HG03457 (cell line): Measurements from ENCODE around the gene TAS1R1.

Experiments
- ATAC-seq: cut with Tn5 transposase; IDR thresholded peaks from one replicate; pipeline ENCODE4 v1.9.1; 2021; ENCODE audit warnings: moderate number of reproducible peaks; ENCODE audit not compliant: unreplicated experiment

Gene TAS1R1

DNA sequence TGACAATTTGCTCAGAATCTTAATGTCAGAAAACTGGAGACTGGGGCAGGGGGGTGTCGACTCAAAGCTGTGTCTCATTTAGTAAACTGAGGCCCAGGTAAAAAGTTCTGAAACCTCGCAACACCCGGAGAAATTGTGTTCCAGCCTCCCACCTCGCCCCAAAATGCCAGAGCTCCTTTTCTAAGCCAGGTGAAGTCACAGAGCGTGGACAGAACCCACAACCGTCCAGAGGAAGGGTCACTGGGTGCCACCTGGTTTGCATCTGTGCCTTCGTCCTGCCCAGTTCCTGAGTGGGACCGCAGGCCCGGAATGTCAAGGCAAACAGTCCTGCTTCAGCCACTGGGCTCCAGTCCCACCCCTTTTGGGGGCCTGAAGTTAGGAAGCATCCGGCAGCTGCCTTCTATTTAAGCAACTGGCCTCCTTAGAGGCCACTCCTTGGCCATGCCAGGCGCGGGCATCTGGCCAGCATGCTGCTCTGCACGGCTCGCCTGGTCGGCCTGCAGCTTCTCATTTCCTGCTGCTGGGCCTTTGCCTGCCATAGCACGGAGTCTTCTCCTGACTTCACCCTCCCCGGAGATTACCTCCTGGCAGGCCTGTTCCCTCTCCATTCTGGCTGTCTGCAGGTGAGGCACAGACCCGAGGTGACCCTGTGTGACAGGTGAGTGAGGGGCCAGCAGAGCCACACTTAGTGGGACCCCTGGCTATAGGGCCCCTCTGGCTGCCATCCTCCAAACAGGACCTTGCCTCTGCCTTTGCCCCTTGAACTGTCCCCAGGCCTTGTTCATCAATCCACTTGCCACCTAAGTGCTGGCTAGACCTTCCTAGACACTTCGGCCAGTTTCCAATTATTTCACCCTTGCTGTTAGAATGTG lies at the start of gene TAS1R1:
TAS1R1 (plus strand) TSS at position 401 of the 872 bp plus-strand sequence; CDS start at position 468, 67 bp downstream.
- ATAC-seq = no peak

DNA sequence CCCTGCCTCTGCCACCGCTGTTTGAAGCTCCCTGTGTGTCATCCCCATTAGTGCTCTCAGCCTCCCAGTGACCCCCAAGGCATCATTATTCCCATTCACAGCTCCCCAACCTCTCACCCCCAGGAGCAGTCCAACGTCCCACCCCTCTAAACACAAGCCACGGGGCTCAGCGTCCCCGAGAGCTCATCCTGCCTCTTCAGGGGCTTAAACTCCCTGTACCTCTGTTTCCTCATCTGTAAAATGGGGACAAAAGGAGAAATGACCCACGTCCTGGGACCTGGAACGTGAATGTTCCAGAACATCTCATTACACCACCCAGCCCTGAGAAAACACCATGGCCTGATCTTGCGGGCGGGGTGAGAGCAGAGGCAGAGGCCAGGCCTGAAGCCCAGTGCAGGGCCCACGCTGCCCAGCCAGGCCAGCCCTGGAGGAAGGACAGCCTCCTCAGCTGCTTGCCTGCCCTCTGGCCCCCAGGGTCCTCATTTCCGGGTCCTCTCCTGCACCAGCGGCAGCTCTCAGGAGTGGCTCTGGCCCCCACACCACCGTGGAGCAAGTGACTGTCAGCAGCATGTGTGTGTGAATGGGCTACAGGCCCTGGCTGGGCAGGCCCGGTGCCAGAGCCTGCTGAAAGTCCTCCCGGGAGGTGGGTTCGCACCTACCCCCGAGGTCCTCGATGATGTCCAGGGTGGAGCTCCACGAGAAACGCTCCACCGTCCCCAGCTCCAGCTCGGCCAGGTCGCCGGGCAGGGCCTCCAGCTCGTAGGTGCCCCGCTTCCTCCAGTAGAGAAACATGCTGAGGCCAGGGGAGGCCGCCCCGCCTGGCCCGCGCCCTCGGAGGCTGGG lies 49.5 kb upstream of the TAS1R1 start:
- ATAC-seq = no peak

DNA sequence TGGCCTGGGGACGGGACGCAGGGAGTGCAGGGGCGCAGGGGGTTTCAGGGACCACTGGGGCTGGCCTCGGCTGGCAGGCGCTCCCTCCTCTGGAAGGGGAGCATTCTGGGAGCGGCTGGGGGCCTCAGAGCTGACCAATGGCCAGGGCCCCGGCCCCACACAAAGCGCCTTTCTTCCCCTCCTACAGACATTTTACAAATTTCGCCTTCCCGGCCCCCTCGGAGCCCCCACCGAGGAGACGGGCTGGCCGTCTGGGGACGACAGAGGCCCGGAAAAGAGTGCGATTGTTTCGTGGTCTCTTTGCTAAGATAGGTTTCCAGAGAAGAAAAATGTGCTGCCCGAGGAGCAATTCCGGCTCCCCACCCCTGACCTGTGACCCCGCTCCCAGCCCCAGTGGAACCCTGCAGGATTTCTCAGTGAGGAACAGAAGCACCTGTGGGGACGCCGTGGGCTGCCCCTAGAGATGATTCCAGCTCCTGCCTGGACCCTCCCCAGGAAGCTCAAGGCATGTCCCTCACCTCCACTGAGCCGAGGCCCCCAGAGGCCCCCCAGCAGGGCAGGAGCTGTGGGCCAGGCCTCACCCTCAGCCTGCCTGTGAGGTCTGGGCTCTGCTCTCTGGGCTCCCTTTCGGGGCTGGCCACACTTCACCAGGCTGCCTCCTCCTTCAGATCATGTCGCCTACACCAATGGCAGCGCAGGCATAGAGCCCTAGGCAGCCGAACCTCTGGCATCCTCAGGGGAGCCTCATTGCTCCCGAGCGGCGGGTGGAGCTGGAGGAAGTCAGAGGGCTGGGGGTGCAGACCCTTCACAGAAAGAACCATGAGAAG lies 48.7 kb upstream of the TAS1R1 start:
- ATAC-seq = no peak

GRCh38 chr1:6507037-6507428 lies 48.1 kb upstream of the TAS1R1 start:
- no peak for ATAC-seq

DNA sequence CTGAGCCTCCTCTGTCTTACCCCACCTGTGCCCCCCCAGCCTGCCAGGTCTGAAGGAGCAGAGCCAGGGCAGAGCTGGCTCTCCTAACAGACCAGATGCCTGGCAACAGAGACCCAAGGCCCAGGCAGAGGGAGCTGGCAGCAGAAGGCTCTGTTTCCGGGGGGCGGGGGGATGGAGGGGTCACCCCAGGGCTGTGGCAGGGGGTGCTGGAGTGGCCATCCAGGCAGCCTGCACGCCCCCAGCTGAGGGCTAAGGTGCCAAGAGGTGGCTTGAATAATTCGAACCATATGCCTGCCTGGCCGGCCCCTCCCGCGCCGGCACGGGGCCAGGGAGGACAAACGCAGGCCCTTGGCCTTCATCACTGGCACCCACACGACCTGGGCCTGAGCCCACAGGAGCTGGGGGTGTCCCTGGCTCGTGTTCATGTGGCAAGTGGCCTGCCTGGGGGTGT lies 47.6 kb upstream of the TAS1R1 start:
- no peak for ATAC-seq

GRCh38 chr1:6508154-6508815 lies 46.8 kb upstream of the TAS1R1 start:
- ATAC-seq = no peak

GRCh38 chr1:6508816-6509189 lies 46.3 kb upstream of the TAS1R1 start:
- ATAC-seq = no peak

DNA sequence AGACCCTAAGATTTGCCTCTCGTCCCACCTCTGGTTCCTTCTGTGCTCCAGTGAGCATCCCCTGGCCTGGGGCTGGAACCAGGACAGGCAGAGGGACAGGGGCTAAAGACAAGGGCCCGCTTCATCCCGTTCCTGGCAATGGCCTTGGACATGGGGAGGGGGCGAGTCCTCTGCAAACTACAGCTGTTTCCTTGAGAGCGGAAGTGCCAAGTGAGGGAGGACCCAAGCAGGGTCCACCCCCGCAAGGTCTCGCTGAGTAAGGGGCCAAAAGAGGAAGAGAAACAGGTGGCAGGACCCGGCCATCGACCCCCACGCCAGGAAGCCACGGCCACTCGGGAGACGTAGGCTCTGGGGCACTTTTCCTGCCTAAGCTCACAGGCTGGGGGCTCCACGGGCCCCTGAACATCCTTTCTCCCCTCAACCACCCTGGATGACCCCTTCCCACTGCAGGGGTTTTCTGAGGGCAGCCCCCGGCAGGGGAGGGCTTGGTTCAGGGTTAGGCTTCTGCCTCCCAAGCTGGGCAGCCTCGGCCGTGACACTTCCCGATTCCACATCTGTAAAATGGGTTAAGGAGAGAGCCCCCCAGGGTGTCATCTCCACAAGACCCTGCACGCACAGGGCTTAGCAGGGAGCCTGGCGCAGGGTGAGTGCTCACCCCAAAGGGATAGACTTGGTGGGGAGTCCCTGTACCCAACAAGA lies 45.7 kb upstream of the TAS1R1 start:
- ATAC-seq = no peak

- ATAC-seq = no peak
These were observed 45.2 kb upstream of the TAS1R1 start for GRCh38 chr1:6509919-6510291.

DNA sequence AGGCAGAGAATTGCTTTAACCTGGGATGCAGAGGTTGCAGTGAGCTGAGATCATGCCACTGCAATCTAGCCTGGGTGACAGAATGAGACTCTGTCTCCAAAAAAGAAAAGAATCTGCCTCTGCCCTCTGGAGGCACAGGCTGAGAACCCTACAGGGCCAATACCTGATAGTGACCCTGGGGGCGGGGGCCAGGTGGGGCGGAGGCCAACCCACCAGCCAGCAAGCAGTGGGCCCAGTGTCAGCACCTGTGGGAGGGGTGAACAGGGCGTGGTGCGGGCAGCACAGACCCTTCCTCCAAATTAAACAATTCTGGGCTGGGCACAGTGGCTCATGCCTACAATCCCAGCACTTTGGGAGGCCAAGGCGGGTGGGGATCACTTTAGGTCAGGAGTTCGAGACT lies 44.6 kb upstream of the TAS1R1 start:
- no peak for ATAC-seq

- ATAC-seq = no peak
These were observed 44.1 kb upstream of the TAS1R1 start for GRCh38 chr1:6511056-6511455.

GRCh38 chr1:6511561-6512244 lies 43.4 kb upstream of the TAS1R1 start:
- no peak for ATAC-seq

- ATAC-seq = no peak
These were observed 42.7 kb upstream of the TAS1R1 start for GRCh38 chr1:6512245-6512907.

- no peak for ATAC-seq
These were observed 42.2 kb upstream of the TAS1R1 start for GRCh38 chr1:6512908-6513280.

DNA sequence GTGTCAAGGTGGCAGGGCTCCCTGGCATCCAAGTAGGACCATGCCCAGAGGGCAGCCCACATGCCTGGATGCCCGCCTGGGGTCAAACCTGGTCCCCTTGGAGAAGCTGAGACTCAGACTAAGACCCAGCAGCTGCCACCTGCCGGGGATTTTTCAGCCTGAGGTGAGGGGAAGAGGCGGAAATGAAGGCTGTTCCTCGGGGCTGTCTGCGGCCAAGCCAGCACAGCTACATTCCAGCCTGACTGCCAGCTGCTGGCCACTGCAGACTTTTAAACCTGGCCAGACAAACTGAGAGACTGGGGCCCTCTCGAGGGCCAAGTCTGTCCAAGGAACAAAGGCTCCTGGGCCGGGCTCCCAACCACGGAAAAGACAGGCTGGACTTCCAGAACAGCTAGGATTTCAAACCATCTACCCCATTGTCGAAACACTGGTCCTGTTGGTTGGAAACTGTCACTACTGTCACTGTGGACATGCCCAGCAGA lies 41.7 kb upstream of the TAS1R1 start:
- no peak for ATAC-seq

DNA sequence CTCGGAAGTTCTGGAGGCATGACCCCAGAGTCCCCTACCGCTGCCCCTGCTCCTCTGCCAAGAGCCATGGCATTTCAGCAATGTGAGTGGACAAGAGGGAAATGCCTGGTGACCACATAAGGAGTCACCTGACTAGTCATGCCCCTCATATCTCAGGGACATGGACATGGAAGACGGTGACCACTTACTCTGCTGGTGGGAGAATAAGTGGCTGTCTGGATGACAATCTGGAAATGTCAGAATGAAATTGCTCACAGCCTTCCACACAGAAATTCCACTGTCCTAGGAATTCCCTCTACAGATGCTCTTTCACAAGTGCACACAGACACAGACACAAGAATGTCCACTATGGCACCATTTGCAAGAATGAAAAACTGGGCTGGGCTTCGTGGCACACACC lies 39.3 kb upstream of the TAS1R1 start:
- ATAC-seq = no peak

- no peak for ATAC-seq
These were observed 37.7 kb upstream of the TAS1R1 start for GRCh38 chr1:6517435-6517851.

GRCh38 chr1:6519491-6519934 lies 35.6 kb upstream of the TAS1R1 start:
- no peak for ATAC-seq
